GM12891 (cell line): ENCODE data around the gene CPED1.

Source experiments
- POLR2A ChIP-seq: IDR thresholded peaks from 2 replicates; pipeline ENCODE4 v1.6.1; 2011; ENCODE audit warnings: low read depth, low read length, control low read depth
- POLR2AphosphoS5 ChIP-seq: IDR thresholded peaks from 2 replicates; pipeline ENCODE4 v1.6.1; 2011; ENCODE audit warnings: low read depth, low read length, control low read depth
- SPI1 ChIP-seq: IDR thresholded peaks from 2 replicates; pipeline ENCODE4 v1.6.1; 2011; ENCODE audit warnings: low read depth, low read length, control low read depth
- TAF1 ChIP-seq: IDR thresholded peaks from 2 replicates; pipeline ENCODE4 v1.6.1; 2011; ENCODE audit warnings: low read depth, low read length, control low read depth

GRCh38 chr7:120985130-120985758 is 3.3 kb upstream of the CPED1 start:
- TF ChIP-seq SPI1 = no peak
- no peak for TF ChIP-seq POLR2AphosphoS5
- no peak for TF ChIP-seq POLR2A
- no peak for TF ChIP-seq TAF1
